HepG2 (cell line): ENCODE measurements around the gene MGLL. TPM values are rescaled to one million over a fixed set of nuclear protein-coding genes. Genes with fewer than 3 reads are reported as not detected.

Experiments used
- ATAC-seq: fragments of 200-7000 bp; cut with Tn5 transposase; 3 replicates; pipeline ENCODE4 v1.9.1; 2020; ENCODE audit warnings: mild to moderate bottlenecking, moderate library complexity
- BruUV-seq: library from RNA; stranded (reverse); fragments of 400-500 nt; replicated peaks from 2 replicates; lab custom pipeline; 2021; lab: Mats Ljungman, UMichigan
- CTCF ChIA-PET: fragments of 300-600 bp; formaldehyde crosslinking; extraction: SDS; loops from one replicate; lab custom pipeline; 2021; ENCODE audit warnings: low total read pairs, inconsistent platforms, low intra/inter-chr PET ratio; lab: Yijun Ruan, JAX
- POLR2A ChIA-PET: fragments of 350-600 bp; sonication (Branson Sonifier 250); formaldehyde crosslinking; loops from one replicate; lab custom pipeline; 2020; ENCODE audit warnings: antibody characterized with exemption, inconsistent platforms; lab: Yijun Ruan, JAX
- DNase-seq: peaks from one replicate; pipeline ENCODE4 v3.0.0-alpha.2; 2015; ENCODE audit warnings: low spot score
- FAIRE-seq: peaks from 3 replicates; lab custom pipeline; 2011; peaks lifted over from hg19 to GRCh38; lab: Jason Lieb, UNC
- H2AFZ ChIP-seq: one replicate; pipeline ENCODE4 v1.6.1; 2011; ENCODE audit warnings: low read length, inconsistent platforms
- H3K27ac ChIP-seq: fragments of 300-600 bp; 3 replicates; pipeline ENCODE4 v1.8.0; 2011; ENCODE audit warnings: mixed run types, mild to moderate bottlenecking, mixed read lengths, low read length, inconsistent platforms; ENCODE audit not compliant: insufficient read depth; ENCODE audit errors: extremely low read length
- H3K27me3 ChIP-seq, 2 experiments: fragments of 200-600 bp in 1 of 2; 2 replicates in 1 of 2; 3 replicates in 1 of 2; pipeline versions ENCODE4 v1.6.0 to v1.8.0; 2011; ENCODE audit warnings: low read length in 2 of 2, mild to moderate bottlenecking in 2 of 2, moderate library complexity in 2 of 2, inconsistent platforms in 1 of 2; ENCODE audit not compliant: insufficient read depth in 2 of 2, control insufficient read depth in 1 of 2
- H3K36me3 ChIP-seq, 2 experiments: fragments of 200-600 bp in 1 of 2; replicated peaks in 1 of 2; 2 replicates in 1 of 2; 3 replicates in 1 of 2; pipeline versions ENCODE4 v1.5.1 to v1.8.0; 2011; ENCODE audit warnings: low read length in 2 of 2, inconsistent platforms in 1 of 2; ENCODE audit not compliant: insufficient read depth in 2 of 2, control insufficient read depth in 1 of 2
- H3K4me1 ChIP-seq: 2 replicates; pipeline ENCODE4 v1.5.1; 2012; ENCODE audit warnings: low read length, inconsistent platforms; ENCODE audit not compliant: insufficient read depth
- H3K4me2 ChIP-seq: 2 replicates; pipeline ENCODE4 v1.6.0; 2011; ENCODE audit warnings: low read depth, low read length, inconsistent platforms
- H3K4me3 ChIP-seq, 3 experiments: fragments of 200-600 bp in 1 of 3; sonication (generic), shearing (Covaris generic) in 1 of 3; replicated peaks in 1 of 3; 2 replicates each; pipeline ENCODE4 v1.5.1; 2011 to 2016; ENCODE audit warnings: low read length in 3 of 3, inconsistent platforms in 2 of 3, low read depth in 2 of 3, mild to moderate bottlenecking in 2 of 3, control low read depth in 1 of 3, mixed read lengths in 1 of 3; ENCODE audit not compliant: insufficient read depth in 1 of 3
- H3K79me2 ChIP-seq: one replicate; pipeline ENCODE4 v1.6.1; 2011; ENCODE audit warnings: low read length, inconsistent platforms; ENCODE audit not compliant: insufficient read depth
- H3K9ac ChIP-seq: 2 replicates; pipeline ENCODE4 v1.6.0; 2011; ENCODE audit warnings: mild to moderate bottlenecking, low read depth, low read length, inconsistent platforms; ENCODE audit not compliant: insufficient read depth
- H3K9me3 ChIP-seq: 2 replicates; pipeline ENCODE4 v1.5.1; 2012; ENCODE audit warnings: mild to moderate bottlenecking, low read length
- H4K20me1 ChIP-seq: 2 replicates; pipeline ENCODE4 v1.6.0; 2011; ENCODE audit warnings: inconsistent platforms, mild to moderate bottlenecking, low read length, moderate library complexity; ENCODE audit not compliant: insufficient read depth
- EZH2 ChIP-seq: conservative IDR thresholded peaks from 2 replicates; pipeline ENCODE4 v1.6.1; 2012; ENCODE audit warnings: mild to moderate bottlenecking, low read depth, low read length, moderate library complexity
- FIP1L1 ChIP-seq: fragments of 200-400 bp; formaldehyde crosslinking; IDR thresholded peaks from 2 replicates; pipeline ENCODE4 v1.6.1; 2018; ENCODE audit warnings: low read depth, mild to moderate bottlenecking, low read length, moderate library complexity, borderline replicate concordance; ENCODE audit not compliant: insufficient read depth
- NR3C1 ChIP-seq: sonication (generic); formaldehyde crosslinking; IDR thresholded peaks from 2 replicates; pipeline ENCODE4 v1.4.0; 2020; ENCODE audit warnings: missing genetic modification reagents
- THAP8 ChIP-seq: sonication (generic); formaldehyde crosslinking; IDR thresholded peaks from 2 replicates; pipeline ENCODE4 v1.5.1; 2020; ENCODE audit warnings: missing genetic modification reagents, mild to moderate bottlenecking, borderline replicate concordance
- ZNF34 ChIP-seq: sonication (generic); formaldehyde crosslinking; IDR thresholded peaks from 2 replicates; pipeline ENCODE4 v1.4.0; 2020; ENCODE audit warnings: mild to moderate bottlenecking, missing genetic modification reagents, borderline replicate concordance
- ZNF503 ChIP-seq: sonication (generic); formaldehyde crosslinking; IDR thresholded peaks from 2 replicates; pipeline ENCODE4 v1.4.0; 2020; ENCODE audit warnings: missing genetic modification reagents
- ZNF672 ChIP-seq: sonication (generic); formaldehyde crosslinking; IDR thresholded peaks from 2 replicates; pipeline ENCODE4 v1.8.1; 2022; ENCODE audit warnings: missing genetic modification reagents
- ZSCAN29 ChIP-seq: sonication (generic); formaldehyde crosslinking; conservative IDR thresholded peaks from 2 replicates; pipeline ENCODE4 v1.4.0; 2020; ENCODE audit warnings: mild to moderate bottlenecking, missing genetic modification reagents
- WGBS: methylation state at CpG from one replicate; pipeline ENCODE4 v1.1.6; 2017; ENCODE audit warnings: low lambda C conversion rate; 5-methylcytosine and 5-hydroxymethylcytosine counted together
- in situ Hi-C: cut with HindIII; loops from 2 replicates; pipeline ENCODE4 v1.10.0; 2017; ENCODE audit warnings: low pct_unique_long_range_greater_than_20kb; ENCODE audit not compliant: extremely low pct_ligation_motif_present
- intact Hi-C: fragments of 100-400 bp; cut with micrococcal nuclease; formaldehyde crosslinking; loops from one replicate; pipeline ENCODE4 v1.10.0; 2022; ENCODE audit not compliant: unreplicated experiment
- polyA plus RNA-seq, 8 experiments: library from polyadenylated mRNA; depleted of rRNA in 3 of 8; stranded (reverse) in 7 of 8; unstranded in 1 of 8; fragments of >200 nt; fragmentation: Illumina TruSeq in 4 of 8; extraction: Trizol in 4 of 8; gene quantifications; 2 replicates each; pipeline versions ENCODE4 v1.2.1 to v1.2.3, GENCODE V29; 2011 to 2016; ENCODE audit warnings: low read depth in 4 of 8, missing spikeins in 1 of 8, mixed read lengths in 1 of 8; ENCODE audit not compliant: insufficient read depth in 1 of 8
- total RNA-seq, 5 experiments: library from RNA; depleted of rRNA; stranded (reverse); fragments of >200 nt; fragmentation: Illumina TruSeq; extraction: Trizol; gene quantifications; 2 replicates each; pipeline ENCODE4 v1.2.3, GENCODE V29; 2016; ENCODE audit warnings: low read depth in 1 of 5

Gene MGLL
- total and polyA plus RNA-seq, 2 of the 13 experiments (the other 11 are each of a cell fraction or from before 2014, with no cell fraction given), result not detected

GRCh38 chr3:127735767-127736693, 86.3 kb downstream of the MGLL start (continued):
- TF ChIP-seq ZNF503 (CRISPR knock-in tag) (no peak), THAP8 (CRISPR knock-in tag) (no peak), FIP1L1 (no peak), ZSCAN29 (no peak), ZNF672 (CRISPR knock-in tag) (no peak)

DNA sequence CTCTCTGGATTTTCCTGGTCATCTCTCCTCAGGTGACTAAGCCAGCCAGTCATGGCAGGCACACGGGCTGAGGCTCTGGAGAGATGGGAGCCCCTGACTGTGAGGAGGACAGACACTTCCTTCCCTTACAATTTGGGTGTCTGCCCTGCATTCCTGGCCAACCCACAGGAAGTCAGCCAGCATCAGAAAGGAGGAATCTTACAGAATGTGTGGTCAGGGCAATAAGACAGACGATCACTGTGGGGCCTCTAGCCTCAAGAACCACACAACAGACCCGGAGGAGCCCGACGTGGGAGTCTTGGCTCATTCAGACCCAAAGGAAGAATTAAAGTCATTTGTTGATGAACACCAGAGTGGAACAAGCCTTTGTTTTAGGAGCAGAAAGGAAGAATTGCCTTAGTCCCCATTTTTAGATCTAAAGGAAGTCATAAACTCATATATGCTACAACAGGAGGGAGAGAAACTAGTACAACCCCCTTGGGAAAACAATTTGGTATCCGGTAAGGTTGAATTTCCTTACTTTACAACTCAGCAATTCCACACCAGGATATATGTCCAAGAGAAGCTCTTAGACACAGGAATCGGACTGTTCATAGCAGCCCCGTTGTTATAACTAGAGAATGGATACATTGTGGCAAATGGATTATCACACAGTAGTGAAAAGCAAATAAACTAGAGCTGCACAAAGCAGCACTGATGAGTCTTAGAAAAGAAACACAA, 87.4 kb downstream of the MGLL start:
- Histone ChIP-seq H4K20me1 (no peaks in the 10 kb centered on the region), H2AFZ (no peak overlapping the region), H3K4me2 (no peak overlapping the region), H3K9me3 (no peaks in the 10 kb centered on the region), H3K9ac (no peak overlapping the region), H3K4me1 (no peaks in the 10 kb centered on the region), H3K4me3 (no peak overlapping the region), H3K27me3 (peaks cover 2 to 29% of the 10 kb centered on the region in 2 experiments; a peak in 4 of 5 replicates), H3K36me3 (no peaks in the 10 kb centered on the region), H3K27ac (no peak overlapping the region), H3K79me2 (no peaks in the 10 kb centered on the region)
- FAIRE-seq (no peak), DNase-seq (no peak), ATAC-seq (no peak)
- WGBS, result 2% methylated on average over 8 of the region's 8 CpGs
- intact Hi-C loops, result no loop called here
- TF ChIP-seq NR3C1 (CRISPR knock-in tag) (no peak), EZH2 (peak; percentile 40; the same call in 1 of the 2 replicates), ZNF34 (no peak)
- no TSS peak for BruUV-seq
- ChIA-PET CTCF (no interaction called here), POLR2A (no interaction called here)
- in situ Hi-C loops, result no loop called here
